NCI-H460 (cell line): ENCODE measurements around the gene PTPN13. TPM values are rescaled to one million over a fixed set of nuclear protein-coding genes. Genes with fewer than 3 reads are reported as not detected.
"Not testable (repeated sequence)": the region's sequence is repeated elsewhere in the genome, so short reads cannot be mapped to it uniquely, and the experiment has no call there.

Experiments used
- DNase-seq: peaks from one replicate; pipeline ENCODE4 v3.0.0-alpha.2; 2016; ENCODE audit warnings: low read depth; ENCODE audit errors: extremely low read depth
- total RNA-seq: library from RNA; depleted of rRNA; stranded (reverse); fragments of >200 nt; shearing (Covaris generic); gene quantifications from 2 replicates; pipeline ENCODE4 v1.2.3, GENCODE V29; 2014

PTPN13 gene
- total RNA-seq, 1 experiment from 2014 or later = 12.6 TPM

- no peak for DNase-seq
Measured at GRCh38 chr4:86706923-86707597, 112.9 kb downstream of the PTPN13 start.

GRCh38 chr4:86717651-86718050, 123.5 kb downstream of the PTPN13 start:
- DNase-seq = no peak

GRCh38 chr4:86718152-86718551, 124.0 kb downstream of the PTPN13 start:
- DNase-seq = no peak

GRCh38 chr4:86719149-86719548, 125.0 kb downstream of the PTPN13 start:
- DNase-seq = not testable (repeated sequence)

GRCh38 chr4:86720508-86721068, 126.5 kb downstream of the PTPN13 start:
- no peak for DNase-seq

GRCh38 chr4:86721412-86721811, 127.3 kb downstream of the PTPN13 start:
- no peak for DNase-seq

GRCh38 chr4:86730310-86730709, 136.2 kb downstream of the PTPN13 start:
- DNase-seq = no peak

GRCh38 chr4:86737244-86737643, 143.1 kb downstream of the PTPN13 start:
- DNase-seq = no peak

- DNase-seq = no peak
Measured at GRCh38 chr4:86741846-86742245, 147.7 kb downstream of the PTPN13 start.

- DNase-seq = no peak
Measured at GRCh38 chr4:86744570-86744969, 150.5 kb downstream of the PTPN13 start.

GRCh38 chr4:86749121-86749520, 155.0 kb downstream of the PTPN13 start:
- no peak for DNase-seq

- no peak for DNase-seq
Measured at GRCh38 chr4:86755388-86755787, 161.3 kb downstream of the PTPN13 start.

GRCh38 chr4:86757468-86757867, 163.4 kb downstream of the PTPN13 start:
- no peak for DNase-seq

GRCh38 chr4:86759298-86759697, 165.2 kb downstream of the PTPN13 start:
- no peak for DNase-seq

GRCh38 chr4:86762649-86763048, 168.5 kb downstream of the PTPN13 start:
- DNase-seq = no peak

GRCh38 chr4:86769794-86770193, 175.7 kb downstream of the PTPN13 start:
- DNase-seq = no peak

- no peak for DNase-seq
Measured at GRCh38 chr4:86771141-86771540, 177.0 kb downstream of the PTPN13 start.

- DNase-seq = no peak
Measured at GRCh38 chr4:86775061-86775460, 180.9 kb downstream of the PTPN13 start.

- no peak for DNase-seq
Measured at GRCh38 chr4:86778175-86778574, 184.1 kb downstream of the PTPN13 start.

- DNase-seq = no peak
Measured at GRCh38 chr4:86788826-86789225, 194.7 kb downstream of the PTPN13 start.

- DNase-seq = no peak
Measured at GRCh38 chr4:86791126-86791525, 197.0 kb downstream of the PTPN13 start.

- no peak for DNase-seq
Measured at GRCh38 chr4:86809809-86810208, 215.7 kb downstream of the PTPN13 start.

GRCh38 chr4:86810847-86811246, 216.7 kb downstream of the PTPN13 start:
- DNase-seq = no peak
